Activated CD8-positive, alpha-beta T cell treated with anti-CD3 and anti-CD28 coated beads for 36 hours (primary cell): ENCODE results near the gene PIM1. TPM values are rescaled to one million over a fixed set of nuclear protein-coding genes. Genes with fewer than 3 reads are reported as not detected.

Experiments
- ATAC-seq: fragments of 200-7000 bp; cut with Tn5 transposase; one replicate; pipeline ENCODE4 v1.10.0; 2021; ENCODE audit warnings: mild to moderate bottlenecking, moderate library complexity
- CTCF ChIA-PET: fragments of 350-600 bp; sonication (Branson Sonifier 250); formaldehyde crosslinking; loops from one replicate; lab custom pipeline; 2021; ENCODE audit warnings: antibody characterized with exemption; lab: Charles Lee
- POLR2A ChIA-PET: fragments of 350-600 bp; sonication (Branson Sonifier 250); formaldehyde crosslinking; loops from one replicate; lab custom pipeline; 2021; ENCODE audit warnings: antibody characterized with exemption; lab: Charles Lee
- DNase-seq: peaks from one replicate; pipeline ENCODE4 v3.0.0-alpha.2; 2020
- H3K27ac Mint-ChIP-seq: one replicate; pipeline ENCODE4 v1.8.0; 2021; ENCODE audit warnings: mild to moderate bottlenecking, mixed read lengths
- H3K27me3 Mint-ChIP-seq: one replicate; pipeline ENCODE4 v1.8.0; 2021; ENCODE audit warnings: mixed read lengths
- H3K36me3 Mint-ChIP-seq: one replicate; pipeline ENCODE4 v1.8.0; 2021; ENCODE audit warnings: low read depth, mixed read lengths
- H3K4me1 Mint-ChIP-seq: one replicate; pipeline ENCODE4 v1.8.0; 2021; ENCODE audit warnings: low read depth, mixed read lengths
- H3K4me3 Mint-ChIP-seq: one replicate; pipeline ENCODE4 v1.8.0; 2021; ENCODE audit warnings: mild to moderate bottlenecking, moderate library complexity, mixed read lengths
- H3K9me3 Mint-ChIP-seq: one replicate; pipeline ENCODE4 v1.8.0; 2021; ENCODE audit warnings: mixed read lengths
- CTCF ChIP-seq: fragments of 200-600 bp; IDR thresholded peaks from one replicate; pipeline ENCODE4 v1.8.0; 2022; ENCODE audit warnings: antibody characterized with exemption, mild to moderate bottlenecking
- intact Hi-C: fragments of 100-400 bp; cut with micrococcal nuclease; formaldehyde crosslinking; loops from one replicate; pipeline ENCODE4 v1.10.0; 2022
- total RNA-seq, 2 experiments: library from RNA; stranded (reverse); gene quantifications; one replicate each; pipeline ENCODE4 v1.2.3, GENCODE V29; 2021

PIM1 gene
- total RNA-seq, 2 experiments from 2014 or later = 293 to 305 TPM

- intact Hi-C loops = no loop called here
- ATAC-seq = no peak
- no peak for DNase-seq
- ChIA-PET POLR2A (interaction anchor here (1.0 kb wide), 1 partner anchor 27 kb away, joined by 3 read pairs; no protein-coding TSS in a partner anchor), CTCF (interaction anchor here (0.7 kb wide), 1 partner anchor 112 kb away, joined by 3 read pairs; no protein-coding TSS in a partner anchor)
- H3K27ac Mint-ChIP-seq = no peak overlapping the region
- H3K27me3 Mint-ChIP-seq = no peaks in the 10 kb centered on the region
- peaks cover 6% of the 10 kb centered on the region for H3K4me1 Mint-ChIP-seq
- H3K36me3 Mint-ChIP-seq = no peaks in the 10 kb centered on the region
- no peaks in the 10 kb centered on the region for H3K9me3 Mint-ChIP-seq
- no peak for TF ChIP-seq CTCF
- H3K4me3 Mint-ChIP-seq = no peak overlapping the region
Measured at GRCh38 chr6:37129566-37129965, 40.4 kb upstream of the PIM1 start.

- CTCF ChIA-PET = interaction anchor here (0.9 to 1.2 kb wide), 4 partner anchors 20 to 43 kb away, joined by 3 to 4 read pairs (median 3); no protein-coding TSS in a partner anchor
- Mint-ChIP-seq H3K27ac (no peak overlapping the region), H3K27me3 (no peaks in the 10 kb centered on the region), H3K36me3 (no peaks in the 10 kb centered on the region), H3K4me1 (peaks cover 6% of the 10 kb centered on the region), H3K9me3 (no peaks in the 10 kb centered on the region), H3K4me3 (no peak overlapping the region)
- POLR2A ChIA-PET = interaction anchor here (0.9 to 1.0 kb wide), 2 partner anchors 10 to 28 kb away, joined by 3 read pairs; no protein-coding TSS in a partner anchor
- no peak for TF ChIP-seq CTCF
- DNase-seq (peak; percentile 17), ATAC-seq (no peak)
- intact Hi-C loops = no loop called here
Measured at GRCh38 chr6:37130704-37131103, 39.2 kb upstream of the PIM1 start.

GRCh38 chr6:37131104-37131959 lies 38.6 kb upstream of the PIM1 start:
- Mint-ChIP-seq H3K27ac (no peak overlapping the region), H3K27me3 (no peaks in the 10 kb centered on the region), H3K36me3 (no peaks in the 10 kb centered on the region), H3K4me3 (no peak overlapping the region), H3K9me3 (no peaks in the 10 kb centered on the region), H3K4me1 (peaks cover 8% of the 10 kb centered on the region)
- CTCF ChIA-PET = interaction anchor here (0.9 to 1.2 kb wide), 5 partner anchors 11 to 42 kb away, joined by 3 to 4 read pairs (median 3); no protein-coding TSS in a partner anchor
- POLR2A ChIA-PET = interaction anchor here (0.9 kb wide), 1 partner anchor 9 kb away, joined by 3 read pairs; no protein-coding TSS in a partner anchor
- no peak for DNase-seq
- no peak for ATAC-seq
- no peak for TF ChIP-seq CTCF
- intact Hi-C loops = no loop called here

- ATAC-seq (no peak), DNase-seq (no peak)
- H3K9me3 Mint-ChIP-seq = no peaks in the 10 kb centered on the region
- no peak overlapping the region for H3K27ac Mint-ChIP-seq
- intact Hi-C loops = no loop called here
- H3K36me3 Mint-ChIP-seq = no peaks in the 10 kb centered on the region
- ChIA-PET CTCF (interaction anchor here (1.0 kb wide), 2 partner anchors 10 to 41 kb away, joined by 3 read pairs; no protein-coding TSS in a partner anchor), POLR2A (no interaction called here)
- H3K4me1 Mint-ChIP-seq = peaks cover 13% of the 10 kb centered on the region
- H3K27me3 Mint-ChIP-seq = no peaks in the 10 kb centered on the region
- no peak for TF ChIP-seq CTCF
- no peak overlapping the region for H3K4me3 Mint-ChIP-seq
Measured at GRCh38 chr6:37131960-37132253, 38.0 kb upstream of the PIM1 start.

GRCh38 chr6:37134036-37134395 lies 35.9 kb upstream of the PIM1 start:
- no peak for DNase-seq
- TF ChIP-seq CTCF = no peak
- ChIA-PET POLR2A (no interaction called here), CTCF (interaction anchor here (0.9 to 1.6 kb wide), 2 partner anchors 76 to 83 kb away, joined by 3 to 5 read pairs; no protein-coding TSS in a partner anchor)
- H3K36me3 Mint-ChIP-seq = no peaks in the 10 kb centered on the region
- H3K4me3 Mint-ChIP-seq = no peak overlapping the region
- intact Hi-C loops = no loop called here
- peaks cover 26% of the 10 kb centered on the region for H3K4me1 Mint-ChIP-seq
- H3K27me3 Mint-ChIP-seq = no peaks in the 10 kb centered on the region
- H3K9me3 Mint-ChIP-seq = no peaks in the 10 kb centered on the region
- H3K27ac Mint-ChIP-seq = peak overlapping the region; percentile 79
- no peak for ATAC-seq
